NCI-H2081 (cell line): Measurements from ENCODE around the gene A1CF.
"Not testable (repeated sequence)": the region's sequence is repeated elsewhere in the genome, so short reads cannot be mapped to it uniquely, and the experiment has no call there.

Experiments
- DNase-seq, 2 experiments: peaks; one replicate each; lab custom pipeline; 2025; lab: John Stamatoyannopoulos, UW

Gene A1CF

GRCh38 chr10:50885097-50885859, at the start of gene A1CF:
TSS of gene A1CF (minus strand) at chr10:50885627. CDS start at chr10:50859940, 25,687 bp downstream.
- DNase-seq = no peak

- no peak for DNase-seq
These were observed 46.6 kb upstream of the A1CF start for GRCh38 chr10:50931948-50932431.

- DNase-seq = no peak
These were observed 44.2 kb upstream of the A1CF start for GRCh38 chr10:50929670-50930069.

GRCh38 chr10:50928190-50928552, 42.7 kb upstream of the A1CF start:
- no peak for DNase-seq

GRCh38 chr10:50927522-50928189, 42.2 kb upstream of the A1CF start:
- DNase-seq = no peak

- not testable (repeated sequence) for DNase-seq
These were observed 38.0 kb upstream of the A1CF start for GRCh38 chr10:50923471-50923870.

GRCh38 chr10:50919010-50919409, 33.6 kb upstream of the A1CF start:
- DNase-seq = no peak

- no peak for DNase-seq
These were observed 33.1 kb upstream of the A1CF start for GRCh38 chr10:50918529-50918928.

GRCh38 chr10:50917486-50917885, 32.1 kb upstream of the A1CF start:
- DNase-seq = no peak

GRCh38 chr10:50909334-50910014, 24.0 kb upstream of the A1CF start:
- no peak for DNase-seq

- DNase-seq = no peak
These were observed 22.9 kb upstream of the A1CF start for GRCh38 chr10:50908366-50908765.

GRCh38 chr10:50905797-50906196, 20.4 kb upstream of the A1CF start:
- DNase-seq = not testable (repeated sequence)

GRCh38 chr10:50896721-50897120, 11.3 kb upstream of the A1CF start:
- peak in 1 of 2 experiments; percentile 29 for DNase-seq

- DNase-seq = no peak
These were observed 8.9 kb upstream of the A1CF start for GRCh38 chr10:50894312-50894711.

- DNase-seq = no peak
These were observed 7.0 kb upstream of the A1CF start for GRCh38 chr10:50892467-50892866.

- DNase-seq = no peak
These were observed 1.1 kb downstream of the A1CF start for GRCh38 chr10:50884302-50884701.

- no peak for DNase-seq
These were observed 1.8 kb downstream of the A1CF start for GRCh38 chr10:50883629-50884028.

- no peak for DNase-seq
These were observed 2.9 kb downstream of the A1CF start for GRCh38 chr10:50882540-50882983.

GRCh38 chr10:50881046-50881445, 4.4 kb downstream of the A1CF start:
- not testable (repeated sequence) for DNase-seq

GRCh38 chr10:50876429-50876828, 9.0 kb downstream of the A1CF start:
- DNase-seq = no peak

GRCh38 chr10:50874723-50875122, 10.7 kb downstream of the A1CF start:
- peak; percentile 39 to 83 for DNase-seq

GRCh38 chr10:50866317-50866716, 19.1 kb downstream of the A1CF start:
- no peak for DNase-seq

GRCh38 chr10:50862719-50863118, 22.7 kb downstream of the A1CF start:
- DNase-seq = no peak
